ENCODE results near the gene SMTNL2.

Gene SMTNL2

DNA sequence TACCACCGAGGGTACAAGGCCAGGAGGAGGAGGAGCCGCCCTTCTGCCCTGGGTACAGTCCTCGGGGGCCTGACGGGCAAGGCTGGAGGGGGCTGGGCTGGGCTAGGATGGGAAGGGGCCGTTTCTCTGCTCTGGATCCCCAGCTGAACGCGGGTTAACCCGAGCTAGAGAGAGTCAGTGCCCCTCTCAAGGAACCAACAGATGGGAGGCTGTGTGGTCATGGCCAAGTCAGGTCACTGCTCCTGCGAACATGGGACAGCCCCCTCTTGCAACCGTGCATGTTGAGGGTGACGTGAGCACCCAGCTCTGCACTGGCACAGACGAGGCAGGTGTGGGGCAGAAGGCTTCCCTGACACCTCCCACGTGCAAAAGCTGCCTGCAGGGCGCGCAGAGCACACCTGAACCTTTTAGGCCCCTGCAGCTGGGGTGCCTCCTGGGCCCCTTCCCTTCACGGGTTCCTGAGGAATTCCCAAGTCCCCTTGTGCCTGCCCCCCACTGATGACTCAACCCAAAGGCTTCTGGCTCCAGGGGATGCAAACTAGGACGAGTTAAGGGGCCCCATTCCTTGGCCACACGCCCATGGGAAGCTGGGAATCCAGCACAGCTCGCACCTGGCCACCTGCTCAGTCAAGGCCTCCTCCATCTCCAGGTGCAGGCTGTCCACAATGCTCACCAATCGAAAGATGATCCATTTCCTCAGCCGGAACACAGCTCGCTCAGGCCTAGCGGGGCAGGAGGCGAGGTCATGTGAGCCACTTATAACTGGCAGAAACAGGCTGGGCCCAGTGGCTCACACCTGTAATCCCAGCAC is 35.4 kb upstream of the SMTNL2 start:
- no peaks in the 10 kb centered on the region for H3K27me3 ChIP-seq (ENCODE audit: insufficient read depth, low read length)
- H3K9me3 ChIP-seq (ENCODE audit: insufficient read depth, low read depth, low read length): no peaks in the 10 kb centered on the region
- H3K36me3 ChIP-seq (ENCODE audit: insufficient read depth, low read depth, low read length): peaks cover 95% of the 10 kb centered on the region
- H3K4me1 ChIP-seq (ENCODE audit: insufficient read depth, low read length): peaks cover 2% of the 10 kb centered on the region
- H3K27ac ChIP-seq (ENCODE audit: low read length): no peak overlapping the region
- no peak overlapping the region for H3K4me3 ChIP-seq (ENCODE audit: low read length)
- H3K9ac ChIP-seq (ENCODE audit: low read depth, low read length): no peak overlapping the region

DNA sequence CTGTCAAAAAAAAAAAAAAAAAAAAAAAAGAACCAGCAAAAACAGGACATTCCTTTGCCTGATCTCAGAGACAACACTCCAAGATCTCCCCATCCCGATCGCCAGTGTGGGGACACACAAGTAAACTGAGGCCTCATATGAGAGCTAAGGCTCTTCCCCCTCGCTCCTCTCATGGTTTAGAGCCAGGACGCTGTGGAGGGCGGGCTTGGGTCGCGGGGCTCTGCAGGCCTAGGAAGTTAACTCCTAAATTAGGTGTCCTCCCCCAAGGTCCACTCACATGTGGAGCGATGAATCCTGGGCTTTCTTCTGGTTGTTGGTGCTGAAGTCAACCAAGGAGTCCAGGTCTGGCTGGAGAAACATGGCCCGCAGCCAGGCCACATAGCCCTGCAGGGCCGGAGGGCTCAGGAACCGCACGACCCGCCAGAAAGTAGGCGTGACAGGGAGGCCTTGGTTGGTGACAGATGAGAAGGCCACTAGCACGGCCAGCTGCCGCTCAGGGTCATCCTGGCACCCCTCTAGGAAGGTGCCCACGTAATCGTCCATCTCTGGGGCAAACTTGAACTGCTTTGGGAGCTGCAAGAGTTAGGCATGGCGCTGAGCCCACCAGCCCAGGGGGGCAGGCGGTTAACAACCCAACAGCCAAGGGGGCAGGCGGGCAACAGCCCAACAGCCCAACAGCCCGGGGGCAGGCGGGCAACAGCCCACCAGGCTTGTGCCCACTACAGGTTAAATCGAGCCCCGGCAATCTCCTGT is 34.4 kb upstream of the SMTNL2 start:
- Histone ChIP-seq H3K27ac (ENCODE audit: low read length) (no peak overlapping the region), H3K9me3 (ENCODE audit: insufficient read depth, low read depth, low read length) (no peaks in the 10 kb centered on the region), H3K36me3 (ENCODE audit: insufficient read depth, low read depth, low read length) (peaks cover 91% of the 10 kb centered on the region), H3K4me3 (ENCODE audit: low read length) (no peak overlapping the region), H3K4me1 (ENCODE audit: insufficient read depth, low read length) (peaks cover 6% of the 10 kb centered on the region), H3K9ac (ENCODE audit: low read depth, low read length) (no peak overlapping the region), H3K27me3 (ENCODE audit: insufficient read depth, low read length) (no peaks in the 10 kb centered on the region)

DNA sequence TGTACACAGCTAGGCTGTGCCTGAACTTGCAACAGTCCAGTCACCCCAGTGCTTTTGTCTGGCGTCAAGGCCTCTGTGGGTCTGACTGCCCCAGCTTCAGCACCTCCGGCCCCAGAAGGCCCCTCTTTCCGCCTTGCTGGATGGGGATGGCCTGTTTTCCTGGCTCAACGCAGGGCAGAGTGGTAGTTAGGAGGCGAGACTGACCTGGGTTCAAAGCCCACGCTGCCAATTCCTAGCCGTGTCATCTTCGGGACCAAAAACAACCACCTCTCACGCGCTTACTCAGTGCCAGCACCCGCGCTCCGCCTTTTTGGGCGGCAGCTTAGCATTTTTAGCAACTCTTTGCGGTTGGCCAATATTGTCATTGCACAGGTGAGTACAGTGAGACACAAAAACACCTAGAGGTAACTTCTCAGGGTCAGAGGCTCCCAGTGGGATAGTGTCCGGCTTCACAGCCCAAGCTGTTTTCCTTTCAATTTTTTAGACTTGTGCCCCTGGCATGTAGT is 33.7 kb upstream of the SMTNL2 start:
- H3K27ac ChIP-seq (ENCODE audit: low read length): no peak overlapping the region
- no peak overlapping the region for H3K9ac ChIP-seq (ENCODE audit: low read depth, low read length)
- H3K4me1 ChIP-seq (ENCODE audit: insufficient read depth, low read length): peaks cover 6% of the 10 kb centered on the region
- no peak overlapping the region for H3K4me3 ChIP-seq (ENCODE audit: low read length)
- no peaks in the 10 kb centered on the region for H3K9me3 ChIP-seq (ENCODE audit: insufficient read depth, low read depth, low read length)
- no peaks in the 10 kb centered on the region for H3K27me3 ChIP-seq (ENCODE audit: insufficient read depth, low read length)
- peaks cover 85% of the 10 kb centered on the region for H3K36me3 ChIP-seq (ENCODE audit: insufficient read depth, low read depth, low read length)

DNA sequence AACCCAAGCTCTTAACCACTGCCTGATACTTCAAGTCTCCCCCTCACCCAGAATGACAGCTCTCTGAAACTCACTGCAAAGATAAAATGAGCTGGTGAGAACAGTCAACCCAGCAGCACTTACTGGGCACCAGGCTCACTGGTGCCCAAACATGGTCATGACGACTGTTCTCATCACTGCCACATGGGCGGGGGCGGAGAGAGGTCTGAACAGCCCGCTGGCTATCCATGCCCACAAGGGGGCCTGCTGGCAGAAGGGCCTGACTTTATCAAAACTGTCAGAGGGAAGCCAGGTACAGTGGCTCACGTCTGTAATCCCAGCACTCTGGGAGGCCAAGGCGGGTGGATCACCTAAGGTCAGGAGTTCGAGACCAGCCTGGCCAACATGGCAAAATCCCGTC is 33.2 kb upstream of the SMTNL2 start:
- no peaks in the 10 kb centered on the region for H3K9me3 ChIP-seq (ENCODE audit: insufficient read depth, low read depth, low read length)
- peaks cover 79% of the 10 kb centered on the region for H3K36me3 ChIP-seq (ENCODE audit: insufficient read depth, low read depth, low read length)
- H3K4me3 ChIP-seq (ENCODE audit: low read length): no peak overlapping the region
- H3K9ac ChIP-seq (ENCODE audit: low read depth, low read length): no peak overlapping the region
- H3K27ac ChIP-seq (ENCODE audit: low read length): no peak overlapping the region
- peaks cover 9% of the 10 kb centered on the region for H3K4me1 ChIP-seq (ENCODE audit: insufficient read depth, low read length)
- no peaks in the 10 kb centered on the region for H3K27me3 ChIP-seq (ENCODE audit: insufficient read depth, low read length)

DNA sequence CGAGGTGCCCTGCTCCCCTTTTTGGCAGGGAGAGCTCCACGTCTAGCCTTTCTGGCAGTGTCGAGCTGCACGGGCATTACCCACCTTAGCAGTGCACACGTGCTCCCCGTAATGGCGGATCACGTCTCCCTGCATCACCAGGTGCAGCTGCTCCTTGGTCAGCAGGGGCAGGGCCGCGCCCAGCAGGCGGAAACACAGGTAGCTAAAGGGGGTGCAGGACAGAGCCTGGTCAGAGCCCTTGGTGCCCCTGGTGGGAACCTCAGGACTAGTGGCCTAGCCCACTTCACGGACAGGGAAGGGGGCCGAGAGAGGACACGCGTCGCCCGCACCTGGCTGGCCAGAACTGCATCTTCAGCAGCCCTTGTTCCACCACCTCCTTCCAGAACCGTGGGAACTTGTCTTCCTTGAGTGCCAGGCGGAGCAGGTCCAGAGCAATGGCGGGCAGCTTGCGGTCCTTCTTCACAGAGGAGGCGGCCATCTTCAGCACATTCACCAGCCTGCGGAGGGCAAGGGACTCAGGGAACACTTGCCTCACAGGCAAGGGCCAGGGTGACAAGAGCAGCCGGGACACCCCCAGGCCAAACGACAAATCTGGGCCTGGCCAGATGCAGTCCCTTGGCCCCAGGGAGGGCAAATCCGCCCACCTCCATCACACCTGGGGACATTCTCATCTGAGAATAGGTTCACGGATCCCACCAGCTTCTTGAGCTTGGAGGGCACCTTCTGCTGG is 32.4 kb upstream of the SMTNL2 start:
- Histone ChIP-seq H3K4me1 (ENCODE audit: insufficient read depth, low read length) (peaks cover 9% of the 10 kb centered on the region), H3K4me3 (ENCODE audit: low read length) (no peak overlapping the region), H3K36me3 (ENCODE audit: insufficient read depth, low read depth, low read length) (peaks cover 71% of the 10 kb centered on the region), H3K27me3 (ENCODE audit: insufficient read depth, low read length) (no peaks in the 10 kb centered on the region), H3K27ac (ENCODE audit: low read length) (no peak overlapping the region), H3K9ac (ENCODE audit: low read depth, low read length) (no peak overlapping the region), H3K9me3 (ENCODE audit: insufficient read depth, low read depth, low read length) (no peaks in the 10 kb centered on the region)

DNA sequence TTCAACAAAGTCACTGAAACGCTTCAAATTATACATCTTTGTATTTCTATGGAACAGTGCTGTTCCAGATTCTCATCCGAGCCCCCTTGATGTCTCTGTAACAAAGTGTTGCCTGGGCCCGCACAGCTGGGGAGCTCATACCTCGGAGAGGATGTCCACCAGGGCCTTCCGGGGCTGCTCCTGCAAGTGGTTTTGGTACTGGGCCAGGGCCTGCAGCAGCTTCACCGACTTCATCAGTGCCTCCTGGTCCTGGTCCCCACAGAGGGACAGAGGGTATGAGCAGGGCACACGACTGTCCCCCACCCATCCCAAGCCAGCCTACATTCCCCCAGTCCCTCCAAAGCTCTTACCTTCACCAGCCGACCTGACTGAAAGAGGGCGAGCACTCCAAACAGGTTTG is 30.7 kb upstream of the SMTNL2 start:
- H3K9me3 ChIP-seq (ENCODE audit: insufficient read depth, low read depth, low read length): no peaks in the 10 kb centered on the region
- no peak overlapping the region for H3K27ac ChIP-seq (ENCODE audit: low read length)
- no peaks in the 10 kb centered on the region for H3K27me3 ChIP-seq (ENCODE audit: insufficient read depth, low read length)
- peaks cover 9% of the 10 kb centered on the region for H3K4me1 ChIP-seq (ENCODE audit: insufficient read depth, low read length)
- H3K36me3 ChIP-seq (ENCODE audit: insufficient read depth, low read depth, low read length): peaks cover 54% of the 10 kb centered on the region
- peak overlapping the region; percentile 96 for H3K4me3 ChIP-seq (ENCODE audit: low read length)
- peak overlapping the region; percentile 92 for H3K9ac ChIP-seq (ENCODE audit: low read depth, low read length)

DNA sequence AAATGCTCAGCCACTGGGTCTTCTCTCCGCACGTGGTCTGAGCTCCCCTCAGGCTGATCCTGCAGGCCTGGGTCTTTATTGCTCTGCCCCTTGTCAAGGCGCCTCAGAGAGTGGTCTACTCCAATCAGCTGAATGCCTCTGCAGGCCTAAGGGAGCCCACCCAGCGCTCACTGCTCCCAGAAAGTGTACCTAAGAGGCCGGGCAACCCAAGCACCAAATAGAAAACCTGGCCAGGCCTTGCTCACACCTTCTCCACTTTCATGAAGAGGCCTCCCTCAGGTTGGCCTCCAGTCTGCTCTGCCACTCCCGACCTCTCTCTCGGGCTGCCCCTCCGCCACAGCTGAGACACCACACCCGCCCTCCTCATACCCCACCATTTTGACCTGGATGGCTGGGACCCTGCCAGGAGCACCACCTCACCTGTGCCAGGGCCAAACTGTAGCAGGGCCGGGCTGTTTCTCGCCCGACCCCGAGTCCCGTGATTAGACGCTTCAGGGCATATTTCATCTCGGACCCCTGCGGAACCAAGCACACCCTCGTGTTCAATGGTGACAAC is 29.8 kb upstream of the SMTNL2 start:
- Histone ChIP-seq H3K4me1 (ENCODE audit: insufficient read depth, low read length) (peaks cover 9% of the 10 kb centered on the region), H3K27ac (ENCODE audit: low read length) (peak overlapping the region; percentile 69), H3K9me3 (ENCODE audit: insufficient read depth, low read depth, low read length) (no peaks in the 10 kb centered on the region), H3K4me3 (ENCODE audit: low read length) (peak overlapping the region; percentile 96), H3K36me3 (ENCODE audit: insufficient read depth, low read depth, low read length) (peaks cover 46% of the 10 kb centered on the region), H3K27me3 (ENCODE audit: insufficient read depth, low read length) (no peaks in the 10 kb centered on the region), H3K9ac (ENCODE audit: low read depth, low read length) (peak overlapping the region; percentile 92)

DNA sequence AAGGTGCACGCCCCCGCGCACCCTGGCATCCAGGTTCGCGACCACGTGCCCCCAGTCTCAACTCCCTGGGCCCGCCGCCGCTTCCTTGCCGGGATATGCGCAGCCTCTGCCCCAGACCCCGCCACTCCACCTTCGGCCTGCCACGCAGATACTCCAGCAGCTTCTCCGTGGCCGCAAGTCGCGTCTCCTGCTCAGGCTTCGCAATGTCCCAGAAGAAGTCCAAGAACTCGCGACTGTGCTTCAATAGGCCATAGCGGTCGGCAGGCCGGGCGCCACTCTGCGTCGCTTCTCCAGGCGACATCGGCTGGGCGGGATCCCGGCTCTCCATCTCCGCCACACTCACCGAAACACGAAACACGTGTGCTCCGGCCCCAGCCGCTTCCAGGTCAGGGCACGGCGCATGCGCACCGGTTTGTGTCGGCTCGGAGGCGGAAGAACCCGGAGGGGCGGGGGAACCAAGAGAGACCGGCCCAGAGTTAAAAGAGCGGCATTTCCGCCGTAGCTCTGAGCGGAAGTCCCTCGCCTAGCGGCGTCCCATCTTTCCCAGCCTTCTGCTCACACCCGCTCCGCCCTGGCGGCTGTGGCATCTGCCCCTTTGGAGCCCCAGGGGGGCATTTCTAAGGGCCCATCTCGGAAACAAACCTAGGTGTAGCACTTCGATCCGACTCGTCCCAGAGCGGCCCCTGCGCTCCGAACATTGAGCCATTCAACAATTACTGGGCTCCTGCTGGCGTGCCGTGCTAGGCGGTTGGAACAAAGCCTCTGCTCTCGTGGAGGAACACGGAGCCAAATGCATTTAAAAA is 29.1 kb upstream of the SMTNL2 start, which contains the start of gene MYBBP1A:
TSS of gene MYBBP1A (minus strand) at position 388 of the 803 bp plus-strand sequence. CDS start at position 328, 60 bp downstream.
- H3K27ac ChIP-seq (ENCODE audit: low read length): peak within 1 kb of the TSS; percentile 94
- no peaks in the 10 kb centered on the region for H3K9me3 ChIP-seq (ENCODE audit: insufficient read depth, low read depth, low read length)
- H3K4me3 ChIP-seq (ENCODE audit: low read length): peak within 1 kb of the TSS; percentile 96
- H3K4me1 ChIP-seq (ENCODE audit: insufficient read depth, low read length): peaks cover 9% of the 10 kb centered on the region
- H3K36me3 ChIP-seq (ENCODE audit: insufficient read depth, low read depth, low read length): peaks cover 39% of the 10 kb centered on the region
- H3K27me3 ChIP-seq (ENCODE audit: insufficient read depth, low read length): no peaks in the 10 kb centered on the region
- H3K9ac ChIP-seq (ENCODE audit: low read depth, low read length): peak within 1 kb of the TSS; percentile 92

DNA sequence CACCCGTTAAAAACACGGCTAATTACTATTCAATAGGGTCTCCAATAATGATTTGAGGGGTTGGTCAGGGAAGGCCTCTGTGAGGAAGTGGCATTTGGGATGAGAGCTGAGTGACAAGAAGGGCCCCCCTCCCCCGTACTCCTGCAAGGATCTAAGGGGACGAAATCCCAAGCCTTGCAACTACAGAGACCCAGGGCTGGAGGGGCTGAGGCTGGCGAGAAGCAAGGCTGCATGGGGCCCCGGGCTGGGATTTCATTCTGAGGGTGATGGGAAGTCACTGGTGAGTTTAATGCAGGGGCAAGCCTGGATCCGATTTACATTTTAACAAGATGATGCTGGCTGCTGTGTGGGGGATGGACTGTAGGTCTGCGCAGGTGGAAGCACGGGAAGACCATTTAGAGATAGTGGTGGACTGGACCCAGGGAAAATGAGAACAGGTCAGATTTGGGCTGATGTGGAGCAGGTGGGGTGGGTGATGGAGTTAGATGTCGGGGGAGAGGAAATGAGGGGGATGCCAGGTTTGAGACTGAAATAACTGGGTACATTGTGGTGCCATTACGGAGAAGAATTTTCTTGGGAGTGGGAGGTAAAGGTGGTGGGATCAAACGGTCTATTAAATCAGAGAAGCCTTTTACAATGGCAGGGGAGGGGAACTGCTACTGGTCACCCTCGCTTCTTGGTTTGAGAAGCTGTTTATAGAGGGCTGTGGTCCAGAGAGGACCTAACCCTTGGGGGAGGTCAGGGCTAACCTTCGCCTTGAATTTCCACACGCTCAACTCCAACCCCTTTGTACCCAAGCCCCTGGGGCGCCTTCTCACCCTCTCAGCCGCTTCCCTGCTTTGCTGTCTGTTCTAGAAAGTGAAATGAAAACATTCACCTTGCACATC is 28.2 kb upstream of the SMTNL2 start:
- Histone ChIP-seq H3K9me3 (ENCODE audit: insufficient read depth, low read depth, low read length) (no peaks in the 10 kb centered on the region), H3K36me3 (ENCODE audit: insufficient read depth, low read depth, low read length) (peaks cover 30% of the 10 kb centered on the region), H3K4me3 (ENCODE audit: low read length) (peak overlapping the region; percentile 96), H3K27me3 (ENCODE audit: insufficient read depth, low read length) (no peaks in the 10 kb centered on the region), H3K4me1 (ENCODE audit: insufficient read depth, low read length) (peaks cover 9% of the 10 kb centered on the region), H3K9ac (ENCODE audit: low read depth, low read length) (peak overlapping the region; percentile 92), H3K27ac (ENCODE audit: low read length) (peak overlapping the region; percentile 94)

DNA sequence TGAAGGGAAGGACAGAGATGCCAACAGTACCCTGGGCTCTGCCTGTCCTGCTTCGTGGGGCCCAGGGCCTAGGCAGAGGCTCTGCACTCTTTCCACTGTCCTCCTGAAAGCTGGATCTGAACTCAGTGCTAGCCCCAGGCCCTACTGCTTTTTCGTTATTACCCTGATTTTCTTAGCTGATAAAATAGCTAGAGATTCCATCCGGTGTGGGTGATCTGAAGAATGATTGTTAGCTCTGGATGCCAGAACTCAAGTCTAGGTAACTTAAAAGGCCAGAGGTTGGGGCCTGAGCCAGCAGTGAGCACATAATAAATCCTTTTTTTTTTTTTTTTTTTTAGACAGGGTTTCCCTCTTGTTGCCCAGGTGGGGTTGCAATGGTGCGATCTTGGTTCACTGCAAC is 27.3 kb upstream of the SMTNL2 start:
- Histone ChIP-seq H3K4me3 (ENCODE audit: low read length) (no peak overlapping the region), H3K9me3 (ENCODE audit: insufficient read depth, low read depth, low read length) (no peaks in the 10 kb centered on the region), H3K36me3 (ENCODE audit: insufficient read depth, low read depth, low read length) (peaks cover 21% of the 10 kb centered on the region), H3K9ac (ENCODE audit: low read depth, low read length) (no peak overlapping the region), H3K27ac (ENCODE audit: low read length) (no peak overlapping the region), H3K27me3 (ENCODE audit: insufficient read depth, low read length) (no peaks in the 10 kb centered on the region), H3K4me1 (ENCODE audit: insufficient read depth, low read length) (peaks cover 9% of the 10 kb centered on the region)

Measured in iPS-20b (cell line).